ENCODE measurements around the gene ITK.
A peak's percentile ranks its signal among the peaks of the same experiment; 100 is the strongest.
"Not testable (repeated sequence)": the region's sequence is repeated elsewhere in the genome, so short reads cannot be mapped to it uniquely, and the experiment has no call there.

Gene ITK

DNA sequence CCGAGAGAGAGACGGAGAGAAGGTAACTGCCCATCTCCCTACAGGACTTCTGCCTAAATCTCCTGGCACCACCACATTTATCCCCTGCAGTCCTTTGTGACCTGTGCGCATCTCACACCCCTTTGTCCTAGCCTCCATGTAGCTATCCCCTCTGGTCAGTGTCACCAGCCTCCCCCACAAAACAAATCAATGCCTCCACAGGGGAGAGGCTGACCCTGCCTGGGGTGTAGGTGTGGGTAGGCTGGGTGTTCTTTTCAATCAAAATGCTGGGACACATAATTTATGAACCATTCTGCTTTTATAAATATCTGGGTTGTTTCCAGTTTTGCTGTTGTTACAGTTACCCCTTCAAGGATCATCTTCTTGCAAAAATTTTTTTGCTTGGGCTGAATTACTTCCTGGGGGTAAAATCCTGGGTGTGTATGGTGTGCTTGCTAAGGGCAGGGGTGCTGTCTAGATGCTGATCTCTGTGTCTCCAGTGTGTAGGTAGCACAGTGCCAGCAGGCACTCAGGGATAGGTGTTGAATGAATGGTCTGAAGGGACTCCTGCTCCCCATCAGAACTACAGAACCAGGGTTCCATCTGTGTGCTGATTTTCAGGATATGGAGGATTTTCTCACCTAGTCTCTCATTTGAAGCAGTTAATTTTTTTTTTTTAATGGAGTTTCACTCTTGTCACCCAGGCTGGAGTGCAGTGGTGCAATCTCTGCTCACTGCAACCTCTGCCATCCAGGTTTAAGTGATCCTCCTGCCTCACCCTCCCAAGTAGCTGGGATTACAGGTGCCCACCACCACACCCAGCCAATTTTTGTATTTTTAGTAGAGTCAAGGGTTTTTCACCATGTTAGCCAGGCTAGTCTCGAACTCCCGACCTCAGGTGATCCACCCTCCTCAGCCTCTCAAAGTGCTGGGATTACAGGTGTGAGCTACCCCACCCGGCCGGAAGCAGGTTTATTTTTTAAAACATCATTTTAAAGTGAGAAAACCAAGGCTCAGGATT, 14.1 kb upstream of the ITK start, which contains the start of gene GARIN3:
Gene GARIN3 (minus strand): TSS at position 51 of the 1,000 bp plus-strand sequence. CDS start 96 bp downstream, outside the sequence.
- TF ChIP-seq PAX5 (IDR thresholded peaks at IDR 0.05; ENCODE audit: insufficient read depth, low read length, severe bottlenecking) (no peak), POLR2AphosphoS5 (IDR thresholded peaks at IDR 0.05; ENCODE audit: low read depth, low read length) (no peak), POU2F2 (IDR thresholded peaks at IDR 0.05; ENCODE audit: low read depth, low read length) (no peak), POLR2A (IDR thresholded peaks at IDR 0.05; ENCODE audit: low read depth, low read length) (no peak), SPI1 (IDR thresholded peaks at IDR 0.05; ENCODE audit: low read depth, low read length) (no peak), TAF1 (IDR thresholded peaks at IDR 0.05; ENCODE audit: low read depth, low read length) (no peak)
- FAIRE-seq = no peak
- no peak for DNase-seq (ENCODE audit: insufficient read length, low spot score)

DNA sequence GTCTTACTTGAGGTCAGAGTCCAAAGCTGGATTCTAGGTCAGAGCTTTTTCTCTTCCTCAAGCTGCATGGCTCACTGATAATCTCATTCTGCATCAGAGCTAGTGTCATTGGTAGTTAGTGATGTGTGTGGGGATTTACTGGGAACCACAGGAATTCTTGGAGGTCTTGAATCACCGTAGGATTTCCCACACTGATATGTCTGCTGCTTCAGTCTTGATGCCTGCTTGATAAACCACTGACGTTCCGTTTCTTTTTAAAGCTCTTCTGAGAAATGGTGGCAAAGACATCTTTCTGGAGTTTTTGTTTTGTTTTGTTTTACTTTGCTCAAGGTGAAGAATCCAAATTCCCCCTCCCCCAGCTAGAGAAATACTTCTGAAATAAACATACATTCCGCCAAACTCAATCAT, 13.4 kb upstream of the ITK start:
- DNase-seq (ENCODE audit: insufficient read length, low spot score) (no peak), FAIRE-seq (no peak)
- TF ChIP-seq TAF1 (IDR thresholded peaks at IDR 0.05; ENCODE audit: low read depth, low read length) (no peak), PAX5 (IDR thresholded peaks at IDR 0.05; ENCODE audit: insufficient read depth, low read length, severe bottlenecking) (no peak), POLR2AphosphoS5 (IDR thresholded peaks at IDR 0.05; ENCODE audit: low read depth, low read length) (no peak), SPI1 (IDR thresholded peaks at IDR 0.05; ENCODE audit: low read depth, low read length) (no peak), POLR2A (IDR thresholded peaks at IDR 0.05; ENCODE audit: low read depth, low read length) (no peak), POU2F2 (IDR thresholded peaks at IDR 0.05; ENCODE audit: low read depth, low read length) (no peak)

DNA sequence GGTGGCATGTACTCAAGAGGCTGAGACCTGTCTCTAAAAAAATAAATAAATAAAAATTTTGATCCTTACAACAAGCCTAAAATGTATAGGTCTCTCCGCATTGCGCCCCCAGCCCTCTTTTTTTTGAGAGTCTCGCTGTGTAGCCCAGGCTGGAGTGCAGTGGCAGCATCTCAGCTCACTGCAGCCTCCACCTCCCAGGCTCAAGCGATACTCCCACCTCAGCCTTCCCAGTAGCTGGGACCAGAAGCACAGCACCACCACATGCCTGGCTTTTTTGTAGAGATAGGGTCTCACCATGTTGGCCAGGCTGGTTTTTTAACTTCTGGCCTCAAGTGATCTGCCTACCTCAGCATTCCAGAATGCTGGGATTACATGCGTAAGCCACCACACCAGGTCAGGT, 12.4 kb upstream of the ITK start:
- TF ChIP-seq POLR2A (IDR thresholded peaks at IDR 0.05; ENCODE audit: low read depth, low read length) = no peak
- FAIRE-seq (no peak), DNase-seq (ENCODE audit: insufficient read length, low spot score) (no peak)

DNA sequence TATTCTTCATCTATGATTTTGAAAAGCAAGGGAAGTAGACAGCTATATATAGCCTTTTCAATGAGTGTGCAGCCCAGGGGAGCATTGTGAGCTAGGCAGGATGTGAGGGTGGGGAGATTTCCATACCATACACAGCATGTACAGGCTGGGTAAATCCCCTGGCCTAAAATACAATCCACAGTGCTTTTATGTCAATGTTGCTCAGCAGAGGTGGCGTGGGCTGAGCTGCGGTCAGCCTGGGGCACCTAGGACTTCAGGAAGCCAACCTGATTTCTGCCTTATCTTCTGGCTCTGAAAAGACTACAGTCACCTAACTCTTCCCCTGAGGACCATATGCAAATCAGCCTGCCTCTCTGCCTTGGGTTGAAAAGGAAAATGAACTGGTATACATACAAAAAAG, 8.2 kb upstream of the ITK start:
- FAIRE-seq (peak; percentile 99), DNase-seq (ENCODE audit: insufficient read length, low spot score) (peak; percentile 35)
- TF ChIP-seq TAF1 (IDR thresholded peaks at IDR 0.05; ENCODE audit: low read depth, low read length) (no peak), POU2F2 (IDR thresholded peaks at IDR 0.05; ENCODE audit: low read depth, low read length) (peak; percentile 99), PAX5 (IDR thresholded peaks at IDR 0.05; ENCODE audit: insufficient read depth, low read length, severe bottlenecking) (peak; percentile 44)

DNA sequence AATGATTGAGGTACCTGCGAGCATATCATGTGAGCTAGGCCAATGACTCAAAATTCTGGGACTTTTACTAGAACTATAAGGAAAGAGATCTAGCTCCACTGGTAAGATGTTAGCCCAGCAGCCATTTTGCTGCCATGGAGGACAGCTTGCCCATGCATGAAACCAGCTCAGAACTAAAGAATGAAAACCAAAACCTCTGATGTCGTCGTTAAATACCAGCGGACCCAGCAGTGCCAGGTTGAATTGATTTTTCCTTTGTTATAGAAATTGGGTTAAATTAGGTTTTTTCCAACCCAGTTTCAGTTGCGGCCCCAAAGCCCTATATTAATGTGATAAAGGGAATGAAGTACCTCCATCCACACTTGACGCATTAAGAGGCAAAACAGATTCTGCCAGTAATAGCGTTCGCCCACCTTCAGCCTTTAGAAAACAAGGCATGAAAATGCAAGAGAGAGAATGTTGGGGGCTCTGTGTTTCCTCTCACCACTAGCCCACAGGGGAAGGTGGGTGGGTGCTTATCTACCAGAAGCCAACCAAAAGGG, 5.5 kb upstream of the ITK start:
- DNase-seq (ENCODE audit: insufficient read length, low spot score) = no peak
- FAIRE-seq = no peak
- no peak for TF ChIP-seq TAF1 (IDR thresholded peaks at IDR 0.05; ENCODE audit: low read depth, low read length)
- no peak for TF ChIP-seq POU2F2 (IDR thresholded peaks at IDR 0.05; ENCODE audit: low read depth, low read length)
- TF ChIP-seq POLR2AphosphoS5 (IDR thresholded peaks at IDR 0.05; ENCODE audit: low read depth, low read length) = no peak
- no peak for TF ChIP-seq PAX5 (IDR thresholded peaks at IDR 0.05; ENCODE audit: insufficient read depth, low read length, severe bottlenecking)
- TF ChIP-seq SPI1 (IDR thresholded peaks at IDR 0.05; ENCODE audit: low read depth, low read length) = no peak
- no peak for TF ChIP-seq POLR2A (IDR thresholded peaks at IDR 0.05; ENCODE audit: low read depth, low read length)

DNA sequence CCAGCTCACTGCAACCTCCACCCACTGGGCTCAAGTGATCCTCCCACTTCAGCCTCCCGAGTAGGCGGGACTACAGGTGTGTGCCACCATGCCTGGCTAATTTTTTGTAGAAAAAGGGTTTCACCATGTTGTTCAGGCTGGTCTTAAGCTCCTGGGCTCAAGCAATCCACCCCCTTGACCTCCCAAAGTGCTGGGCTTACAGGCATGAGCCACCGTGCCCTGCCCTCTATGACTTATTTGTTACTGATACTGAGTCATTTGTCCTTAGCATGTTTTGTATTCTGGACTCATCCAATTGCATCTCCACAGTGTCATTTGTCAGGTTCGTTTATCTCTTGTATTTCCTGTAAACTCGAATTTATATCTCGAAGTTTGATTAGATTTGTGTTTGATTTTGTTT, 2.7 kb upstream of the ITK start:
- DNase-seq (ENCODE audit: insufficient read length, low spot score) (no peak), FAIRE-seq (peak; percentile 13)
- TF ChIP-seq PAX5 (IDR thresholded peaks at IDR 0.05; ENCODE audit: insufficient read depth, low read length, severe bottlenecking) (no peak), POU2F2 (IDR thresholded peaks at IDR 0.05; ENCODE audit: low read depth, low read length) (no peak), SPI1 (IDR thresholded peaks at IDR 0.05; ENCODE audit: low read depth, low read length) (no peak), TAF1 (IDR thresholded peaks at IDR 0.05; ENCODE audit: low read depth, low read length) (no peak), POLR2A (IDR thresholded peaks at IDR 0.05; ENCODE audit: low read depth, low read length) (no peak), POLR2AphosphoS5 (IDR thresholded peaks at IDR 0.05; ENCODE audit: low read depth, low read length) (no peak)

DNA sequence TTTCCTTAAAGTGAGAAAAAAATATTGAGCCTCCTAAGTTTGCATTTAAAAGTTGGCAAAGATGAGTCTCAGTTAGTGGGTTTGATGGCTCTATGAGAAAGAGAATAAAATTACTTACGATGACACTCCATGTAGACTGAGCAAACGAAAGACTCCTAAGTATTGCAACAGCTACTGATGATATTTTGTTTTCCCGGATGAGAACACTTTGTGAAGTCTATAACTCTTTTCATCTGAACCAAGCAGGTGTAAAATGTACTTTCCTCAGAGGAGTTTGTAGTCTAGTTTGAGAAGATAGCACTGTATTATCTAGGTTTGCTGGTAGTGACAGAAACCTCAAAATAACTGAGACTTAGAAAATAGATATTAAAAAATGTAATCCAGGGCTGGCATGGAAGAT, 1.7 kb upstream of the ITK start:
- DNase-seq (ENCODE audit: insufficient read length, low spot score) (no peak), FAIRE-seq (peak; percentile 26)
- no peak for TF ChIP-seq POU2F2 (IDR thresholded peaks at IDR 0.05; ENCODE audit: low read depth, low read length)
- no peak for TF ChIP-seq TAF1 (IDR thresholded peaks at IDR 0.05; ENCODE audit: low read depth, low read length)
- no peak for TF ChIP-seq POLR2AphosphoS5 (IDR thresholded peaks at IDR 0.05; ENCODE audit: low read depth, low read length)

DNA sequence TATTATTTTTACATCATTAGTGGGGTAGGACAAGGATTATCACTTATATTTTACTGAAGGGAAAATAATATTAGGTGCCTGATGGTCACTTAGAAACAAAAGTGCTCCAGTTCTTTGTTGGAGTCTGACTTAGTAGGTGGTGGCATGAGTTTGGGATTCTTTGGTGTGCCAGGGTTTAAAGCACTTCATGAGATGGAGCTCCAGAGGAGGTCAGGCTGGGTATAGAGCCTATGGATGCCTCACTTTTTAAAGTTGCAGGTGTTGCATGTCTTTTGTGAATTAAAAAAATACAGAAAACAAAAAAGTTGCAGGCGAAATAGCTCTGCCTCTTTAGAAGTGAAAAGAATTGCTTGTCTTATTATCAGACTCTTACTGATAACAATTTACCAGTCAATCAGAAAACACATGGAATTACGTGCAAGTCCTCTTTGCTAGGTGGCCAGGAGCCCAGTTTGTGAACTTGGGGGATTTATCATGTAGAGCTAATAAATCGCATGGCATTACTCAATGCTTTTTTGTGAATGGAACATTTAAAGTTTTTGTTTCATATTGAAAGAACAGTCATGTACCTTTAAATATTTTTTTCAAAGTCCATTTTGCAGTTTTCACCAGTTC, 1.6 kb downstream of the ITK start:
- DNase-seq (ENCODE audit: insufficient read length, low spot score) (no peak), FAIRE-seq (no peak)
- TF ChIP-seq POU2F2 (IDR thresholded peaks at IDR 0.05; ENCODE audit: low read depth, low read length) = no peak
- no peak for TF ChIP-seq SPI1 (IDR thresholded peaks at IDR 0.05; ENCODE audit: low read depth, low read length)
- TF ChIP-seq TAF1 (IDR thresholded peaks at IDR 0.05; ENCODE audit: low read depth, low read length) = no peak
- no peak for TF ChIP-seq PAX5 (IDR thresholded peaks at IDR 0.05; ENCODE audit: insufficient read depth, low read length, severe bottlenecking)
- no peak for TF ChIP-seq POLR2AphosphoS5 (IDR thresholded peaks at IDR 0.05; ENCODE audit: low read depth, low read length)
- no peak for TF ChIP-seq POLR2A (IDR thresholded peaks at IDR 0.05; ENCODE audit: low read depth, low read length)

DNA sequence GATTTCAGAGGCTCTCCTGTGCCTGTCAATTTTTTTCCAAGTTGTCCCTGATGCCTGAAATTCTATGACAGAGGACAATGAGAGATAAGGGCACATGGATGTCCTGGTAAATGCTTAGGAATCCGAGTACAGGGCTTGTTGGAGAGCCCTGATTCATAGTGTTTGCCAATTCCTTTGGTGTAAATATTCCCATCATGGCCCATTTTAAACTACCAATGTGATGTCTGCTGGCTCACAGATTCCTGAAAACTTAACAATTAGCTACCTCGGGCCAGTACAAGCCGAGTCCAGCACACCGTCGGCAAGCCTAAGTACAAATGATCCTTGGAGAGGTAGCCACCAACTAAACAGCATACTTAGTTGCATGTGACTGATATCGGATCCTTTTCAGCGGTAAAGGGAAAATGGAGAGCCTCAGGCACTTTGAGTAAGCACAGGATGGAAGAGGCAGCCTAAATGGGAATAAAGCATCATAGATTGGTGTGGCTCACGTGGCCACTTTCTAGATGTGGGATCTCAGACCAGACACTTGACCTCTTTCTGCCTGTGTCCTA, 3.6 kb downstream of the ITK start:
- FAIRE-seq (no peak), DNase-seq (ENCODE audit: insufficient read length, low spot score) (no peak)
- TF ChIP-seq POLR2AphosphoS5 (IDR thresholded peaks at IDR 0.05; ENCODE audit: low read depth, low read length) = no peak

DNA sequence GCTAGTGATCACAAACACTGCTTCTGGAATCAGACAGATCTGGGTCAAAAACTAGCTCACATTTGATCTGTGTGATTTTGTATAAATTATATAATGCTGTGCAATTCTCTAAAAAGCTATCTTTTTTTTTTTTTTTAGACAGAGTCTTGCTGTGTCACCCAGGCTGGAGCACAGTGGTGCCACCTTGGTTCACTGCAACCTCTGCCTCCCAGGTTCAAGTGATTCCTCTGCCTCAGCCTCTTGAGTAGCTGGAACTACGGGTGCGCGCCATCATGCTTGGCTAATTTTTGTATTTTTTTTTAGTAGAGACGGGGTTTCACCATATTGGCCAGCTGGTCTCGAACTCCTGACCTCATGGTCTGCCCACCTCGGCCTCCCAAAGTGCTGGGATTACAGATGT, 4.5 kb downstream of the ITK start:
- FAIRE-seq; DNase-seq (ENCODE audit: insufficient read length, low spot score): not testable (repeated sequence)
